Amygdala (tissue), 56 donors: ENCODE data around the gene GOLGA3.

Experiments
- DNase-seq, 56 donors: peaks; one replicate each; lab custom pipeline; 2025; lab: John Stamatoyannopoulos, UW

GOLGA3 gene

DNA sequence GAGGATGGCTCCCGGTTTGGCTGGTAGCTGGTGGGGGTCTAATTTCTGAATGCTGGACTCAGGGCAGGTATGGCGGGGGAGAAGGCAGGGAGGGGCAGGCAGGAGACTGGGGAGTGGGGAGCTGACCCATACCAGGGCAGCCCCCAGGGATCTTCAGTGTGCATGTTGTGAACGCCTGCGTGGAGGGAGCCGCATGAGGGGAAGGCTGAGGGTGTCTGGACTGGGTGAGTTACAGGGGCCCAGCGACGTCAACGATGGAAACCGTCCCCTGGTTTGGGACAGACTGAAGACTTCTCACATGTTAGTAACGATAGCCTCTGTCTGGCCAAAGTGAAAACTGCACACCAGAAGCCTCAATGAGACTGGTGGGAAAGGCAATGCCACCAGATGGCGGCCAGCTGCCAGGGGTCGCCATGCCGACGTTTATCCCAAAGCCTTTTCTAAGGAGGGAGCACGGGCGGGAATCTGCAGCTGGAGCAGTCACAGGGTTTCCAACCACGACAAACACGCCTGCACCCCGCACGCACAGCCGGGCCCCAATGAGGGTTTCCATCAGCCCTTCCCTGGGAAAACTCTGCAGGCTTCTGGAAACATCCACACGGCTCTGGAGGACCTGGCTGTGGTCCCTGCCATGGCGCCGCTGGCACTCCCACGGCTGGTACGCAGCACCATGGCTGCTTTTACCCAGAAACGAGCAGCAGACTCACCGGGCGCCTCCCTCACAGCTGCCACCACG, 104.0 kb downstream of the GOLGA3 start:
- no peak for DNase-seq

DNA sequence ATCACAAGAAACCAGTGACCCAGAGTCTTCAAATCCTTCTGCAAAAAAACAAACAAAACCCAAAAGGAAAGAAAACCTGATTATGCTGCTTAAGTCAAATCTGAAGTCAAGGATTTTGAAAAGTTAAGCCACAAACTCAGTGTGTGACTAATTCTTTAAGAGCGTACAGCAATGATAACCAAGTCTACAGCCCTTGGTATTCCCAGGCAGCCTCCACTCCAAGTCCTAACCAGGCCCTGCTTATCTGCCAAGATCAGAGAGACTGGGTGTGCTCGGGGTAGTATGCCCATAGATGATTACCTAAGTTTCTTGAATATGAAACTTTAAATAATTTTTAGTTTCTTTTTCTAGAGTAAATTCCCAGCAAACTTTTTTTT, 104.9 kb downstream of the GOLGA3 start:
- DNase-seq = no peak

- no peak for DNase-seq
These were observed 105.5 kb downstream of the GOLGA3 start for GRCh38 chr12:132723015-132723763.

GRCh38 chr12:132720606-132721345, 107.9 kb downstream of the GOLGA3 start:
- no peak for DNase-seq

GRCh38 chr12:132719954-132720324, 108.7 kb downstream of the GOLGA3 start:
- DNase-seq = no peak

DNA sequence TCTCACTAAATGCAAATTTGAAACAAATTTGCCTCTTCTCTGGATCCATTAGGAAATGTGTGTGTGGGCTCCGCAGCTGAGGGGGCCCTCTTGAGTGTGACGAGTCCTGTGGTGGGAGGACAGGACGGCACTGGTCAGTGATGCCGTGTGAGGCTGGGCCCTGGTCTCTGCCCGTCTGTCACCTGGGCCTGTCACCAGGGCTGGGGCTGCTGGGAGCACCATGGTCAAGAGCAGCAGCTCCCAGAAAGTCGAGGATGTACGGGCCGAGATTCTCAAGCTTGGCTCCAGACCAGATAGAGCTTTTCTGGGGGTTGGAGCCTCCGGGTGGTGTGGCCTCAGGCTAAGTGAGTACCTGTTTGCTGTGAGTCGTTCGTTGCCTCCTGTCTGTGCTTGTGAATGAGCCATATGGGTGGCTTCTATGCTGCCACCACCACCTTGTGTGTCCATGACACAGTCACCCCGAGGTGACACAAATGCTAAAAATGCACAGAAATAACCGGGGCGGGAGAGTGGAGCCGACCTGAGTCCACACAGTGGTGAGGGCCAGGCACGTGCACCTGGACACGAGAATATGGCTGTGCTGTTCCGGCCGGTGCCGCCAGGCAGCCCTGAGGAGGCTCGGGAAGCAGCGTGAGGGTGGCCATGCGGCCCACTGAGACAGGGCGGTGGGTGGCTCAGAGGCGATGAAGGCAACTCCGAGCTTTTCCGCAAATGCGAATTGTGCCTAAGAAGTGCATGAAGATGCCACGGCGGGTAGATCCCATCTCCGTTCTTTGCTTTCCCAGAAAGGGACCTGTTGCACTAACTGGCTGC, 109.3 kb downstream of the GOLGA3 start:
- no peak for DNase-seq
